CD4-positive, alpha-beta T cell treated with Interleukin-12 subunit alpha and Interleukin-12 subunit beta, for 1 hour (primary cell): Measurements from ENCODE around the gene ZFAND2A.
A peak's percentile ranks its signal among the peaks of the same experiment; 100 is the strongest.

Source experiments
- DNase-seq: peaks from one replicate; pipeline ENCODE4 v3.0.0-alpha.2; 2020

The ZFAND2A gene

DNA sequence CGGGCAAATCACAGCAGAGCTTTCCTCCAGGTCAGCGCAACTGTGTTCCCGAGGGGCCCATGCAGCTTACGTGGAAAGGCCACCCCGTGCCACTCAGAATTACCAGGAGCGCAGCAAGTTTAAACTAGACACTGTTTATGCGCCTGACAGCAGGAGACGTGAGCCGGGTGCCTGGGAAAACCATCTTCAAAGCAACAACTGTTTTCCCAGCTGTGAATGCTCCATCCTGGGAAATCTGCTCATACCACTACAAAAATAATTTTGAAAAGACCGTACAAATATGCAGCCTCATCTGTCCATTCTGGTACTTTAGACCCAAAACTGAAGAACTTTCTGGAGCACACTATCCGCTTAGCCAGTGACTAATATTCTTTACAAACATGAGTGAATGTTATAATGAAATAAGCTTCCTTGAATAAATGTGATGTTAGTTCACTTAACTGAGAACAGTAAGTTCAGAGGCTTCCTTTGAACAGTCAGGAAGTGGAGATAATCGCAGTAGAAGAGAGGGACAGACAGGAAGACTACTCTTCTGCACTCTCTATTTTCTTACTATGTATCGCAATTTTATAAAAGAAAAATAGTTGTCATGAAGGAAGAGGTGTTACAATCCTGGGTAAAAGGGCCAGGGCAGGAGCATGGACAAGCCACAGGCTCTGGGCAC lies 55.3 kb downstream of the ZFAND2A start:
- no peak for DNase-seq

DNA sequence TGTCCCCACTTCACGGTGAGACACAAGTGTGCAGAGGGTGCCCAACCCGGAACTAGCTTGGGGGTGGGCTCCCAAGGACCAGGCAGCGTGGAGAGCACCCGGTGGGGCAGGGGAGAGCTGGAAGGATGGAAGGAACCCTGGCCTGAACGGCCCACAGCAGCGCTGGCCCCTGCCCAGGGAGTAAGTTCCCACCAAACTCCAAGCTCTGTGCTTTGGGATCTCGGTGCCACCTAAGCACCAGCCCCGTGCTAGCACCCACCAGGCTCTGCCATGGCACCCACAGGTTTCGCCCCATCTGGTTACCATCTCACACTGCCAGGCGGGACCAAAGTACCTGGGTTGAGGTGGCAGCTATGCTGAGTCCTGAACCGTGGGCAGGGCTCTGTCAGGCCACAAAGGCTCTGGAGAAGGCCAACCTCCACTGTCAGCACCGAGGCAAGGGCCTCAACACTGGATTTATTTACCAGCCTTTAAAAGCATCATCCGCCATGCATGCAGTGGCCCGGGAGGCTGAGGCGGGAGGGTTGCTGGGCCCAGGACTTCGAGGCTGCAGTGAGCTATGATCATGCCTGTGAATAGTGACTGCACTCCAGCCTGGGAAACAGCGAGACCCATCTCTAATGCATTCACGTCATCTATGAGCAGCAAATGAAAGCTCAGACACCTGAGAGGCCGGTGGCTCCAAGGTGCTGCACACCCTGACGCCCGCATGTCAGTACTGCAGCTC lies 56.0 kb downstream of the ZFAND2A start:
- DNase-seq, result no peak

DNA sequence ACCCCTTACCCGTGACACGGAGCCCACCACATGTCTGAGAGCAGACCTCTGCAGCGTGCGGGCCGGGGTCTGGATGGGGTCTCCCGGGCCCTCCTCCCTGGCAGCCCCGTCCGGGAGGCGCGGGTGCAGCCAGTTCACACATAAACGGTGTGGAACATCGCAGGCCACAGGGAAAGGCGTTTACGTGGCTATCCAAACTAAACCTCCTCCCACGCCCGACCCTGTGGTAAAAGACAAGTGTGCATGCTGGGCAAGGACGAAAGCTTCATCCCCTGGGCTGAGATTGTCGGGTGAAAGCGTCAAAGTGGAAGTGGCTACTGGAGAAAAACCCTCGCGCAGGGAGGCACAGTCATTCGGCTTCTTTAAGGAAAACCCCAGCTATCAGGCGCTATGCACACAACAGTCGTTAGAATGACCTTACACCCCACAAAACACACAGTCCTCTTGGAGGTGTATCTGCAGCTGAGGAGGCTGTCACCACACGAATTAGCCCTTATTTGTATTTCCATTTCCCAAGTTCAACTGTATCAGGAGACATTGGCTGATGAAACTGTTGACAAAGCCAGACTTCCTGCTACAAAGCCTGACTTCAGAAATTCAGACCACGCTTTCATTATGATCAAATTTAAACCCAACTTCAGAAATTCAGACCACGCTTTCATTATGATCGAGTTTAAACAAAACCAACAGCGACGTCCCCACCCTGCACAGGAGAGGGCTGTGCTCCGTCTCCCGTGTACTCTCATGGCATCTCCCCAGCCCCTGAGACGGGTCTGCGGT lies 56.8 kb downstream of the ZFAND2A start:
- peak; percentile 8 for DNase-seq
